Nephron progenitor cell (in vitro differentiated cells): Measurements from ENCODE around the gene PDHX.

Experiments
- DNase-seq: peaks from one replicate; pipeline ENCODE4 v3.0.0; 2021
- H3K27ac Mint-ChIP-seq: 2 replicates; pipeline ENCODE4 v1.8.0; 2021; ENCODE audit warnings: mild to moderate bottlenecking, moderate library complexity, mixed read lengths
- H3K27me3 Mint-ChIP-seq: 2 replicates; pipeline ENCODE4 v1.8.0; 2021; ENCODE audit warnings: mild to moderate bottlenecking, low read depth, mixed read lengths; ENCODE audit not compliant: poor library complexity
- H3K36me3 Mint-ChIP-seq: 2 replicates; pipeline ENCODE4 v1.8.0; 2021; ENCODE audit warnings: low read depth, mixed read lengths
- H3K4me1 Mint-ChIP-seq: 2 replicates; pipeline ENCODE4 v1.8.0; 2021; ENCODE audit warnings: mixed read lengths
- H3K4me3 Mint-ChIP-seq: 2 replicates; pipeline ENCODE4 v1.8.0; 2021; ENCODE audit warnings: mild to moderate bottlenecking, moderate library complexity, mixed read lengths
- H3K9me3 Mint-ChIP-seq: 2 replicates; pipeline ENCODE4 v1.8.0; 2021; ENCODE audit warnings: mild to moderate bottlenecking, moderate library complexity, mixed read lengths
- CTCF ChIP-seq: fragments of 200-600 bp; sonication (generic); IDR thresholded peaks from 2 replicates; pipeline ENCODE4 v1.5.0; 2021; ENCODE audit warnings: antibody characterized with exemption

PDHX gene

GRCh38 chr11:35010654-35011053, 94.2 kb downstream of the PDHX start:
- H3K4me1 Mint-ChIP-seq: no peaks in the 10 kb centered on the region
- H3K36me3 Mint-ChIP-seq: no peaks in the 10 kb centered on the region
- no peak overlapping the region for H3K27ac Mint-ChIP-seq

GRCh38 chr11:35011389-35011788, 95.0 kb downstream of the PDHX start:
- no peaks in the 10 kb centered on the region for H3K9me3 Mint-ChIP-seq
- H3K27ac Mint-ChIP-seq: no peak overlapping the region
- TF ChIP-seq CTCF: no peak
- DNase-seq: no peak
- no peaks in the 10 kb centered on the region for H3K36me3 Mint-ChIP-seq
- no peaks in the 10 kb centered on the region for H3K4me1 Mint-ChIP-seq
- H3K27me3 Mint-ChIP-seq: no peaks in the 10 kb centered on the region
- no peak overlapping the region for H3K4me3 Mint-ChIP-seq

More at GRCh38 chr11:35010654-35011053, 94.2 kb downstream of the PDHX start:
- no peak for TF ChIP-seq CTCF
- no peak for DNase-seq
- Mint-ChIP-seq H3K9me3 (no peaks in the 10 kb centered on the region), H3K27me3 (no peaks in the 10 kb centered on the region), H3K4me3 (no peak overlapping the region)

GRCh38 chr11:35011944-35012343, 95.5 kb downstream of the PDHX start:
- Mint-ChIP-seq H3K9me3 (no peaks in the 10 kb centered on the region), H3K4me1 (no peaks in the 10 kb centered on the region), H3K36me3 (no peaks in the 10 kb centered on the region), H3K4me3 (no peak overlapping the region), H3K27me3 (no peaks in the 10 kb centered on the region), H3K27ac (no peak overlapping the region)
- no peak for TF ChIP-seq CTCF
- no peak for DNase-seq

GRCh38 chr11:35012467-35013191, 96.2 kb downstream of the PDHX start:
- DNase-seq: no peak
- Mint-ChIP-seq H3K4me1 (no peaks in the 10 kb centered on the region), H3K27me3 (no peaks in the 10 kb centered on the region), H3K27ac (no peak overlapping the region), H3K9me3 (no peaks in the 10 kb centered on the region), H3K4me3 (no peak overlapping the region), H3K36me3 (no peaks in the 10 kb centered on the region)
- TF ChIP-seq CTCF: no peak

- H3K36me3 Mint-ChIP-seq: no peaks in the 10 kb centered on the region
- no peaks in the 10 kb centered on the region for H3K4me1 Mint-ChIP-seq
- TF ChIP-seq CTCF: no peak
- no peaks in the 10 kb centered on the region for H3K27me3 Mint-ChIP-seq
- DNase-seq: no peak
- no peaks in the 10 kb centered on the region for H3K9me3 Mint-ChIP-seq
- H3K27ac Mint-ChIP-seq: no peak overlapping the region
- no peak overlapping the region for H3K4me3 Mint-ChIP-seq
These were observed 97.3 kb downstream of the PDHX start for GRCh38 chr11:35013514-35014233.
